K562 (cell line): ENCODE results near the gene ABHD16A. TPM values are rescaled to one million over a fixed set of nuclear protein-coding genes. Genes with fewer than 3 reads are reported as not detected.

Experiments
- ATAC-seq: fragments of 200-7000 bp; cut with Tn5 transposase; 3 replicates; pipeline ENCODE4 v1.9.1; 2020; ENCODE audit warnings: moderate library complexity
- BruUV-seq: library from RNA; stranded (reverse); fragments of 400-500 nt; replicated peaks from 2 replicates; lab custom pipeline; 2021; lab: Mats Ljungman, UMichigan
- CTCF ChIA-PET: fragments of 300-600 bp; formaldehyde crosslinking; extraction: SDS; loops from one replicate; lab custom pipeline; 2021; ENCODE audit warnings: low intra/inter-chr PET ratio; lab: Yijun Ruan, JAX
- POLR2A ChIA-PET: fragments of 300-600, 350-650 bp; sonication (Branson Sonifier 250); formaldehyde crosslinking; extraction: SDS; loops from one replicate; lab custom pipeline; 2021; ENCODE audit warnings: antibody characterized with exemption, inconsistent platforms; lab: Yijun Ruan, JAX
- DNase-seq, 4 experiments: peaks; one replicate each; pipeline versions ENCODE4 v3.0.0 to v3.0.0-alpha.2; 2011 to 2018; ENCODE audit warnings: low spot score in 3 of 4, mixed read lengths in 3 of 4; ENCODE audit errors: extremely low read depth in 1 of 4
- FAIRE-seq: peaks from 2 replicates; lab custom pipeline; 2011; peaks lifted over from hg19 to GRCh38; lab: Jason Lieb, UNC
- H2AFZ ChIP-seq: 2 replicates; pipeline ENCODE4 v1.6.0; 2011; ENCODE audit warnings: low read depth, low read length, control low read depth, inconsistent platforms
- H3K27ac ChIP-seq: fragments of 200-600 bp; 3 replicates; pipeline ENCODE4 v1.8.0; 2011; ENCODE audit warnings: low read depth, mild to moderate bottlenecking, control low read depth, inconsistent platforms, low read length, moderate library complexity, mixed read lengths; ENCODE audit errors: extremely low read depth
- H3K27me3 ChIP-seq, 2 experiments: fragments of 300-600 bp in 1 of 2; 2 replicates in 1 of 2; 3 replicates in 1 of 2; pipeline versions ENCODE4 v1.6.0 to v1.8.0; 2011; ENCODE audit warnings: inconsistent platforms in 2 of 2, low read length in 2 of 2, mild to moderate bottlenecking in 1 of 2, mixed read lengths in 1 of 2, moderate library complexity in 1 of 2; ENCODE audit not compliant: control insufficient read depth in 2 of 2, insufficient read depth in 2 of 2
- H3K36me3 ChIP-seq: fragments of 300-600 bp; 3 replicates; pipeline ENCODE4 v1.8.0; 2011; ENCODE audit warnings: mild to moderate bottlenecking, low read length, inconsistent platforms; ENCODE audit not compliant: control insufficient read depth, insufficient read depth
- H3K4me1 ChIP-seq, 2 experiments: fragments of 200-600 bp in 1 of 2; replicated peaks in 1 of 2; 2 replicates in 1 of 2; 3 replicates in 1 of 2; pipeline versions ENCODE4 v1.5.1 to v1.8.0; 2011; ENCODE audit warnings: inconsistent platforms in 2 of 2, low read length in 2 of 2, mild to moderate bottlenecking in 1 of 2, mixed read lengths in 1 of 2, moderate library complexity in 1 of 2; ENCODE audit not compliant: control insufficient read depth in 2 of 2, insufficient read depth in 2 of 2
- H3K4me2 ChIP-seq: 2 replicates; pipeline ENCODE4 v1.6.1; 2011; ENCODE audit warnings: low read length, control low read depth, inconsistent platforms, mixed read lengths; ENCODE audit not compliant: insufficient read depth
- H3K4me3 ChIP-seq: fragments of 200-600 bp; sonication (generic), shearing (Covaris generic); 2 replicates; pipeline ENCODE4 v1.5.1; 2016; ENCODE audit warnings: control low read depth, inconsistent platforms
- H3K79me2 ChIP-seq: fragments of 200-600 bp; 3 replicates; pipeline ENCODE4 v1.8.0; 2011; ENCODE audit warnings: low read length, inconsistent platforms; ENCODE audit not compliant: control insufficient read depth, insufficient read depth
- H3K9ac ChIP-seq, 2 experiments: 2 replicates each; pipeline versions ENCODE4 v1.6.0 to v1.6.1; 2011; ENCODE audit warnings: low read depth in 2 of 2, low read length in 2 of 2, control low read depth in 1 of 2, inconsistent platforms in 1 of 2, mild to moderate bottlenecking in 1 of 2, mixed read lengths in 1 of 2; ENCODE audit not compliant: insufficient read depth in 1 of 2
- H3K9me1 ChIP-seq: one replicate; pipeline ENCODE4 v1.6.0; 2011; ENCODE audit warnings: inconsistent platforms, mild to moderate bottlenecking, low read length, moderate library complexity; ENCODE audit not compliant: control insufficient read depth, insufficient read depth
- H3K9me3 ChIP-seq: replicated peaks from 2 replicates; pipeline ENCODE4 v1.5.1; 2011; ENCODE audit warnings: low read depth, low read length, inconsistent platforms; ENCODE audit not compliant: control insufficient read depth, insufficient read depth
- H4K20me1 ChIP-seq: replicated peaks from 2 replicates; pipeline ENCODE4 v1.6.1; 2011; ENCODE audit warnings: low read length, inconsistent platforms, mixed read lengths; ENCODE audit not compliant: control insufficient read depth, insufficient read depth
- DACH1 ChIP-seq: fragments of 450-650 bp; IDR thresholded peaks from 2 replicates; pipeline ENCODE4 v1.6.1; 2018; ENCODE audit not compliant: partially characterized antibody
- ETS2 ChIP-seq: IDR thresholded peaks from 2 replicates; pipeline ENCODE4 v1.6.1; 2016; ENCODE audit warnings: borderline replicate concordance, missing genetic modification characterization, mild to moderate bottlenecking, moderate library complexity, missing compliant biosample characterization; ENCODE audit not compliant: poor library complexity, severe bottlenecking
- HLTF ChIP-seq: fragments of 450-650 bp; IDR thresholded peaks from 2 replicates; pipeline ENCODE4 v1.6.1; 2016
- KLF10 ChIP-seq: fragments of 250-450 bp; sonication (Bioruptor Pico); IDR thresholded peaks from 2 replicates; pipeline ENCODE4 v1.6.1; 2021; ENCODE audit warnings: matching md5 sums
- MYNN ChIP-seq, 2 experiments: sonication (generic); formaldehyde crosslinking in 1 of 2; IDR thresholded peaks; 2 replicates each; pipeline versions ENCODE4 v1.5.0 to v1.6.1; 2016 to 2020; ENCODE audit warnings: antibody characterized with exemption in 1 of 2, missing genetic modification reagents in 1 of 2
- NFIX ChIP-seq: fragments of 250-450 bp; sonication (Bioruptor Pico); IDR thresholded peaks from 2 replicates; pipeline ENCODE4 v1.4.0; 2020; ENCODE audit warnings: low read depth, mild to moderate bottlenecking, moderate library complexity
- NR4A1 ChIP-seq, 2 experiments: fragments of 250-450 bp in 1 of 2; fragments of 450-650 bp in 1 of 2; sonication (Bioruptor Pico) in 1 of 2; IDR thresholded peaks; 2 replicates each; pipeline versions ENCODE4 v1.4.0 to v1.6.1; 2016 to 2020; ENCODE audit warnings: mild to moderate bottlenecking in 2 of 2, missing compliant biosample characterization in 1 of 2, missing genetic modification characterization in 1 of 2, moderate library complexity in 1 of 2
- OTX1 ChIP-seq: fragments of 450-650 bp; formaldehyde crosslinking; IDR thresholded peaks from 2 replicates; pipeline ENCODE4 v1.4.0; 2022; ENCODE audit warnings: mild to moderate bottlenecking
- SPI1 ChIP-seq: IDR thresholded peaks from 2 replicates; pipeline ENCODE4 v1.6.1; 2011; ENCODE audit warnings: low read depth, low read length, control low read depth, borderline replicate concordance
- STAT5A ChIP-seq: IDR thresholded peaks from 2 replicates; pipeline ENCODE4 v1.6.1; 2012; ENCODE audit warnings: low read length, inconsistent platforms, borderline replicate concordance
- WGBS: fragments of 100-300 bp; shearing (Covaris generic); methylation state at CpG from one replicate; pipeline ENCODE4 v1.1.6; 2016; ENCODE audit warnings: low coverage, mixed read lengths; ENCODE audit not compliant: insufficient coverage; ENCODE audit errors: missing lambda C conversion rate; 5-methylcytosine and 5-hydroxymethylcytosine counted together
- in situ Hi-C: fragments of 300-500 bp; cut with MboI; formaldehyde crosslinking; loops from 4 replicates; pipeline ENCODE4 v1.15.0; 2018; ENCODE audit warnings: inconsistent platforms, mixed read lengths
- intact Hi-C: fragments of 100-400 bp; cut with micrococcal nuclease; formaldehyde crosslinking; loops from 2 replicates; pipeline ENCODE4 v1.14.2; 2022
- polyA plus RNA-seq, 8 experiments: library from polyadenylated mRNA; depleted of rRNA in 4 of 8; stranded (reverse) in 5 of 8; unstranded in 3 of 8; fragments of >200 nt; fragmentation: Nextera tagmentation in 2 of 8; fragmentation: Illumina TruSeq in 1 of 8; extraction: Ambion mirVana in 2 of 8; extraction: Trizol in 1 of 8; gene quantifications; 2 replicates each; pipeline versions ENCODE4 v1.2.1 to v1.2.3, GENCODE V29; 2011 to 2014; ENCODE audit warnings: inconsistent platforms in 1 of 8, missing spikeins in 1 of 8
- total RNA-seq, 7 experiments: library from RNA; depleted of rRNA in 6 of 7; stranded (reverse); fragments of >200 nt in 6 of 7; fragmentation: Illumina TruSeq in 2 of 7; extraction: Trizol in 2 of 7; gene quantifications; 2 replicates each; pipeline versions ENCODE4 v1.2.1 to v1.2.3, GENCODE V29; 2011 to 2021; ENCODE audit warnings: low replicate concordance in 1 of 7
- TF ChIP-seq, protein P1 (sequence below): IDR thresholded peaks from 2 replicates; pipeline ENCODE4 v1.6.1; 2012; ENCODE audit warnings: low read depth, low read length, improper control_type of control experiment, borderline replicate concordance
- TF ChIP-seq, protein P2 (sequence below): IDR thresholded peaks from 2 replicates; pipeline ENCODE4 v1.6.1; 2014; ENCODE audit warnings: antibody characterized with exemption
- TF ChIP-seq, protein P3 (sequence below): fragments of 450-650 bp; IDR thresholded peaks from 2 replicates; pipeline ENCODE4 v1.7.0; 2016; ENCODE audit warnings: borderline replicate concordance

ABHD16A gene
- total and polyA plus RNA-seq, 9 of the 15 experiments (the other 6 are each of a cell fraction or from before 2014, with no cell fraction given) = 25.8 to 120 (median 81.6) TPM

GRCh38 chr6:31734821-31735406 is 31.8 kb upstream of the ABHD16A start (continued):
- TF ChIP-seq, protein P1, sequence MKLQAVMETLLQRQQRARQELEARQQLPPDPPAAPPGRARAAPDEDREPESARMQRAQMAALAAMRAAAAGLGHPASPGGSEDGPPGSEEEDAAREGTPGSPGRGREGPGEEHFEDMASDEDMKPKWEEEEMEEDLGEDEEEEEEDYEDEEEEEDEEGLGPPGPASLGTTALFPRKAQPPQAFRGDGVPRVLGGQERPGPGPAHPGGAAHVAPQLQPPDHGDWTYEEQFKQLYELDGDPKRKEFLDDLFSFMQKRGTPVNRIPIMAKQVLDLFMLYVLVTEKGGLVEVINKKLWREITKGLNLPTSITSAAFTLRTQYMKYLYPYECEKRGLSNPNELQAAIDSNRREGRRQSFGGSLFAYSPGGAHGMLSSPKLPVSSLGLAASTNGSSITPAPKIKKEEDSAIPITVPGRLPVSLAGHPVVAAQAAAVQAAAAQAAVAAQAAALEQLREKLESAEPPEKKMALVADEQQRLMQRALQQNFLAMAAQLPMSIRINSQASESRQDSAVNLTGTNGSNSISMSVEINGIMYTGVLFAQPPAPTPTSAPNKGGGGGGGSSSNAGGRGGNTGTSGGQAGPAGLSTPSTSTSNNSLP = no peak
- no peak for TF ChIP-seq DACH1
- peak; percentile 73 for TF ChIP-seq ETS2 (tag)
- peak; percentile 95 for TF ChIP-seq HLTF
- TF ChIP-seq, protein P2, sequence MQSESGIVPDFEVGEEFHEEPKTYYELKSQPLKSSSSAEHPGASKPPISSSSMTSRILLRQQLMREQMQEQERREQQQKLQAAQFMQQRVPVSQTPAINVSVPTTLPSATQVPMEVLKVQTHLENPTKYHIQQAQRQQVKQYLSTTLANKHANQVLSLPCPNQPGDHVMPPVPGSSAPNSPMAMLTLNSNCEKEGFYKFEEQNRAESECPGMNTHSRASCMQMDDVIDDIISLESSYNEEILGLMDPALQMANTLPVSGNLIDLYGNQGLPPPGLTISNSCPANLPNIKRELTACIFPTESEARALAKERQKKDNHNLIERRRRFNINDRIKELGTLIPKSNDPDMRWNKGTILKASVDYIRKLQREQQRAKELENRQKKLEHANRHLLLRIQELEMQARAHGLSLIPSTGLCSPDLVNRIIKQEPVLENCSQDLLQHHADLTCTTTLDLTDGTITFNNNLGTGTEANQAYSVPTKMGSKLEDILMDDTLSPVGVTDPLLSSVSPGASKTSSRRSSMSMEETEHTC = no peak

- H3K4me1 ChIP-seq = peaks cover 43 to 58% of the 10 kb centered on the region in 2 experiments
- no peak for ATAC-seq
- POLR2A ChIA-PET = interaction anchor here (0.6 to 13.1 kb wide), 14 partner anchors 9 to 217 kb away, joined by 3 to 236 read pairs (median 6); partner anchors contain the start of genes ABHD16A, BAG6, C6orf47 and CSNK2B
- H3K27ac ChIP-seq = peak overlapping the region; percentile 95
- peak overlapping the region; percentile 77 for H3K4me3 ChIP-seq
- H3K79me2 ChIP-seq = peaks cover 77% of the 10 kb centered on the region
- H4K20me1 ChIP-seq = peaks cover 24% of the 10 kb centered on the region
- H3K27me3 ChIP-seq = no peaks in the 10 kb centered on the region
- H3K4me2 ChIP-seq = peak overlapping the region; percentile 100
- H2AFZ ChIP-seq = no peak overlapping the region
- BruUV-seq = no TSS peak
- 0% methylated on average over 2 of the region's 2 CpGs for WGBS
- CTCF ChIA-PET = no interaction called here
- no peak for FAIRE-seq
- H3K9me3 ChIP-seq = no peaks in the 10 kb centered on the region
- H3K9me1 ChIP-seq = no peaks in the 10 kb centered on the region
- in situ Hi-C loops (no loop called here), intact Hi-C loops (loop anchor here (2.0 to 10.0 kb wide), 3 partner anchors 44 to 240 kb away; partner anchors contain the start of genes DXO and VARS1)
- peak overlapping the region; percentile 99 for H3K9ac ChIP-seq
- H3K36me3 ChIP-seq = peaks cover 56% of the 10 kb centered on the region
- DNase-seq = no peak
- 0 out of 2 replicates have a peak, but pooled peaks have one; percentile 46 for TF ChIP-seq KLF10 (CRISPR knock-in tag)
- TF ChIP-seq STAT5A = no peak
- TF ChIP-seq NFIX = no peak
- peak; percentile 62; the same call in 1 of the 2 replicates for TF ChIP-seq OTX1 (CRISPR knock-in tag)
- no peak for TF ChIP-seq MYNN (IDR thresholded peaks at IDR 0.05)
- no peak for TF ChIP-seq MYNN (CRISPR knock-in tag; IDR thresholded peaks at IDR 0.05)
- no peak for TF ChIP-seq NR4A1 (CRISPR knock-in tag; IDR thresholded peaks at IDR 0.05)
- TF ChIP-seq NR4A1 (tag; IDR thresholded peaks at IDR 0.05) = peak; percentile 37; the same call in 1 of the 2 replicates
- no peak for TF ChIP-seq SPI1
- TF ChIP-seq, protein P3, sequence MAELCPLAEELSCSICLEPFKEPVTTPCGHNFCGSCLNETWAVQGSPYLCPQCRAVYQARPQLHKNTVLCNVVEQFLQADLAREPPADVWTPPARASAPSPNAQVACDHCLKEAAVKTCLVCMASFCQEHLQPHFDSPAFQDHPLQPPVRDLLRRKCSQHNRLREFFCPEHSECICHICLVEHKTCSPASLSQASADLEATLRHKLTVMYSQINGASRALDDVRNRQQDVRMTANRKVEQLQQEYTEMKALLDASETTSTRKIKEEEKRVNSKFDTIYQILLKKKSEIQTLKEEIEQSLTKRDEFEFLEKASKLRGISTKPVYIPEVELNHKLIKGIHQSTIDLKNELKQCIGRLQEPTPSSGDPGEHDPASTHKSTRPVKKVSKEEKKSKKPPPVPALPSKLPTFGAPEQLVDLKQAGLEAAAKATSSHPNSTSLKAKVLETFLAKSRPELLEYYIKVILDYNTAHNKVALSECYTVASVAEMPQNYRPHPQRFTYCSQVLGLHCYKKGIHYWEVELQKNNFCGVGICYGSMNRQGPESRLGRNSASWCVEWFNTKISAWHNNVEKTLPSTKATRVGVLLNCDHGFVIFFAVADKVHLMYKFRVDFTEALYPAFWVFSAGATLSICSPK = peak; percentile 56; the same call in 1 of the 2 replicates
These were observed 31.2 kb upstream of the ABHD16A start for GRCh38 chr6:31734247-31734820.
